ENCODE results near the gene RARB. TPM values are rescaled to one million over a fixed set of nuclear protein-coding genes. Genes with fewer than 3 reads are reported as not detected.

RARB gene
- polyA plus RNA-seq, 1 donor from 2014 or later = 13.2 TPM

- Histone ChIP-seq H3K79me2 (replicated peaks; ENCODE audit: insufficient read depth, low read length) (no peaks in the 10 kb centered on the region), H3K9ac (ENCODE audit: low read length) (no peak overlapping the region), H2AFZ (ENCODE audit: low read depth, low read length) (no peak overlapping the region), H4K20me1 (ENCODE audit: insufficient read depth) (no peaks in the 10 kb centered on the region), H3K9me2 (ENCODE audit: insufficient read depth, low read length) (no peaks in the 10 kb centered on the region), H3K36me3 (ENCODE audit: insufficient read depth, low read length) (no peaks in the 10 kb centered on the region), H3K4me2 (ENCODE audit: low read length) (no peak overlapping the region), H3F3A (ENCODE audit: insufficient read depth, low read length, poor library complexity, severe bottlenecking) (no peaks in the 10 kb centered on the region), H3K27ac (ENCODE audit: low read length) (no peak overlapping the region), H3K4me3 (ENCODE audit: low read length) (no peak overlapping the region), H3K9me3 (ENCODE audit: low read length) (no peaks in the 10 kb centered on the region), H3K27me3 (ENCODE audit: insufficient read depth, low read depth, low read length) (no peaks in the 10 kb centered on the region)
- no peak for TF ChIP-seq REST (IDR thresholded peaks at IDR 0.05; ENCODE audit: borderline replicate concordance)
- TF ChIP-seq EP300 (conservative IDR thresholded peaks at IDR 0.05; ENCODE audit: poor library complexity, severe bottlenecking) = no peak
- TF ChIP-seq RAD21 (conservative IDR thresholded peaks at IDR 0.05) = no peak
Measured at GRCh38 chr3:25441234-25441856, 13.3 kb downstream of the RARB start.

GRCh38 chr3:25442486-25442885 is 14.4 kb downstream of the RARB start:
- H3K27me3 ChIP-seq (ENCODE audit: insufficient read depth, low read depth, low read length) = no peaks in the 10 kb centered on the region
- H3K4me3 ChIP-seq (ENCODE audit: low read length) = no peak overlapping the region
- H3K79me2 ChIP-seq (replicated peaks; ENCODE audit: insufficient read depth, low read length) = no peaks in the 10 kb centered on the region
- no peaks in the 10 kb centered on the region for H3K9me3 ChIP-seq (ENCODE audit: low read length)
- H4K20me1 ChIP-seq (ENCODE audit: insufficient read depth) = no peaks in the 10 kb centered on the region
- H3K4me2 ChIP-seq (ENCODE audit: low read length) = no peak overlapping the region
- no peak overlapping the region for H3K27ac ChIP-seq (ENCODE audit: low read length)
- H3F3A ChIP-seq (ENCODE audit: insufficient read depth, low read length, poor library complexity, severe bottlenecking) = no peaks in the 10 kb centered on the region
- TF ChIP-seq EP300 (conservative IDR thresholded peaks at IDR 0.05; ENCODE audit: poor library complexity, severe bottlenecking) (no peak), POLR2AphosphoS5 (IDR thresholded peaks at IDR 0.05) (no peak), RAD21 (conservative IDR thresholded peaks at IDR 0.05) (no peak), TAF1 (IDR thresholded peaks at IDR 0.05; ENCODE audit: low read depth) (no peak), SMC3 (conservative IDR thresholded peaks at IDR 0.05; ENCODE audit: poor library complexity) (no peak)
- H3K9ac ChIP-seq (ENCODE audit: low read length) = no peak overlapping the region
- H2AFZ ChIP-seq (ENCODE audit: low read depth, low read length) = no peak overlapping the region
- no peaks in the 10 kb centered on the region for H3K9me2 ChIP-seq (ENCODE audit: insufficient read depth, low read length)
- no peaks in the 10 kb centered on the region for H3K36me3 ChIP-seq (ENCODE audit: insufficient read depth, low read length)

GRCh38 chr3:25444273-25444672 is 16.2 kb downstream of the RARB start:
- Histone ChIP-seq H3K4me2 (ENCODE audit: low read length) (no peak overlapping the region), H4K20me1 (ENCODE audit: insufficient read depth) (no peaks in the 10 kb centered on the region), H3K9me2 (ENCODE audit: insufficient read depth, low read length) (no peaks in the 10 kb centered on the region), H3K9me3 (ENCODE audit: low read length) (no peaks in the 10 kb centered on the region), H3K36me3 (ENCODE audit: insufficient read depth, low read length) (no peaks in the 10 kb centered on the region), H3K9ac (ENCODE audit: low read length) (no peak overlapping the region), H3K27me3 (ENCODE audit: insufficient read depth, low read depth, low read length) (no peaks in the 10 kb centered on the region), H3K27ac (ENCODE audit: low read length) (no peak overlapping the region), H2AFZ (ENCODE audit: low read depth, low read length) (peak overlapping the region; percentile 21), H3K4me3 (ENCODE audit: low read length) (no peak overlapping the region), H3F3A (ENCODE audit: insufficient read depth, low read length, poor library complexity, severe bottlenecking) (no peaks in the 10 kb centered on the region), H3K79me2 (replicated peaks; ENCODE audit: insufficient read depth, low read length) (no peaks in the 10 kb centered on the region)
- no peak for TF ChIP-seq CTCF (IDR thresholded peaks at IDR 0.05; ENCODE audit: poor library complexity, severe bottlenecking)
- no peak for TF ChIP-seq SMC3 (conservative IDR thresholded peaks at IDR 0.05; ENCODE audit: poor library complexity)
- TF ChIP-seq EZH2 (IDR thresholded peaks at IDR 0.05; ENCODE audit: borderline replicate concordance, insufficient read depth, low read length, poor library complexity, severe bottlenecking) = no peak
- TF ChIP-seq TAF1 (IDR thresholded peaks at IDR 0.05; ENCODE audit: low read depth) = no peak
- TF ChIP-seq REST (IDR thresholded peaks at IDR 0.05; ENCODE audit: borderline replicate concordance) = no peak
- TF ChIP-seq EP300 (conservative IDR thresholded peaks at IDR 0.05; ENCODE audit: poor library complexity, severe bottlenecking) = no peak
- no peak for TF ChIP-seq RAD21 (conservative IDR thresholded peaks at IDR 0.05)
- no peak for TF ChIP-seq POLR2AphosphoS5 (IDR thresholded peaks at IDR 0.05)
- TF ChIP-seq MXI1 (conservative IDR thresholded peaks at IDR 0.05; ENCODE audit: poor library complexity, severe bottlenecking) = no peak

Measured in neural cell (in vitro differentiated cells).